Hepatocyte (in vitro differentiated cells): ENCODE results near the gene WASHC4. TPM values are rescaled to one million over a fixed set of nuclear protein-coding genes. Genes with fewer than 3 reads are reported as not detected.

Source experiments
- DNase-seq: peaks from one replicate; pipeline ENCODE4 v3.0.0-alpha.2; 2016; ENCODE audit warnings: low spot score
- H2AFZ ChIP-seq: fragments of 200-600 bp; sonication (generic); 2 replicates; pipeline ENCODE4 v1.6.0; 2016; ENCODE audit warnings: antibody characterized with exemption, mild to moderate bottlenecking
- H3K27ac ChIP-seq: fragments of 200-600 bp; sonication (generic); 2 replicates; pipeline ENCODE4 v1.5.1; 2016; ENCODE audit warnings: mild to moderate bottlenecking
- H3K27me3 ChIP-seq: fragments of 200-600 bp; sonication (generic); 2 replicates; pipeline ENCODE4 v1.6.1; 2016
- H3K36me3 ChIP-seq: fragments of 200-600 bp; sonication (generic); replicated peaks from 2 replicates; pipeline ENCODE4 v1.5.1; 2016; ENCODE audit warnings: low read depth; ENCODE audit not compliant: insufficient read depth
- H3K4me1 ChIP-seq: fragments of 200-600 bp; sonication (generic); 2 replicates; pipeline ENCODE4 v1.5.1; 2016; ENCODE audit warnings: mild to moderate bottlenecking, moderate library complexity; ENCODE audit not compliant: insufficient read depth
- H3K4me2 ChIP-seq: fragments of 200-600 bp; sonication (generic); 2 replicates; pipeline ENCODE4 v1.6.0; 2016
- H3K4me3 ChIP-seq: fragments of 200-600 bp; sonication (generic); 2 replicates; pipeline ENCODE4 v1.5.1; 2016; ENCODE audit warnings: mild to moderate bottlenecking
- H3K79me2 ChIP-seq: fragments of 200-600 bp; sonication (generic); 2 replicates; pipeline ENCODE4 v1.6.0; 2017; ENCODE audit warnings: mild to moderate bottlenecking
- H3K9me2 ChIP-seq: fragments of 200-600 bp; sonication (generic); replicated peaks from 2 replicates; pipeline ENCODE4 v1.6.0; 2017; ENCODE audit warnings: mild to moderate bottlenecking; ENCODE audit not compliant: insufficient read depth
- H3K9me3 ChIP-seq: fragments of 200-600 bp; sonication (generic); 2 replicates; pipeline ENCODE4 v1.5.1; 2016; ENCODE audit warnings: low read depth, mild to moderate bottlenecking
- H4K20me1 ChIP-seq: fragments of 200-600 bp; sonication (generic); 2 replicates; pipeline ENCODE4 v1.6.0; 2016; ENCODE audit warnings: mild to moderate bottlenecking; ENCODE audit not compliant: insufficient read depth, poor library complexity, severe bottlenecking
- CTCF ChIP-seq: fragments of 200-600 bp; sonication (generic); IDR thresholded peaks from 2 replicates; pipeline ENCODE4 v1.5.1; 2016; ENCODE audit warnings: antibody characterized with exemption, mild to moderate bottlenecking; ENCODE audit not compliant: poor library complexity
- EZH2 ChIP-seq: fragments of 200-600 bp; sonication (generic); IDR thresholded peaks from 2 replicates; pipeline ENCODE4 v1.6.1; 2016; ENCODE audit warnings: antibody characterized with exemption, mild to moderate bottlenecking, borderline replicate concordance
- EZH2phosphoT487 ChIP-seq: fragments of 200-600 bp; sonication (generic); IDR thresholded peaks from one replicate; pipeline ENCODE4 v1.6.1; 2018; ENCODE audit warnings: antibody characterized with exemption, mild to moderate bottlenecking, low read depth, moderate library complexity; ENCODE audit not compliant: unreplicated experiment, severe bottlenecking
- WGBS: methylation state at CpG from one replicate; pipeline ENCODE4 v1.1.6; 2016; ENCODE audit warnings: low lambda C conversion rate; ENCODE audit errors: missing lambda C conversion rate; 5-methylcytosine and 5-hydroxymethylcytosine counted together
- polyA plus RNA-seq: library from polyadenylated mRNA; unstranded; fragments of >200 nt; fragmentation: Nextera tagmentation; extraction: Ambion mirVana; gene quantifications from 2 replicates; pipeline ENCODE4 v1.2.1, GENCODE V29; 2016
- total RNA-seq: library from RNA; depleted of rRNA; stranded (reverse); fragments of >200 nt; gene quantifications from 2 replicates; pipeline ENCODE4 v1.2.3, GENCODE V29; 2014

WASHC4 gene
- total and polyA plus RNA-seq, 2 experiments from 2014 or later: 31.3 to 92.7 TPM

GRCh38 chr12:105083551-105084105, 23.9 kb upstream of the WASHC4 start:
- TF ChIP-seq CTCF (no peak), EZH2 (no peak), EZH2phosphoT487 (no peak)
- Histone ChIP-seq H3K4me2 (peak overlapping the region; percentile 89), H3K4me1 (no peaks in the 10 kb centered on the region), H2AFZ (peak overlapping the region; percentile 5), H3K4me3 (peak overlapping the region; percentile 50), H4K20me1 (no peaks in the 10 kb centered on the region), H3K9me2 (no peaks in the 10 kb centered on the region), H3K36me3 (no peaks in the 10 kb centered on the region), H3K27me3 (peaks cover 11% of the 10 kb centered on the region), H3K27ac (peak overlapping the region; percentile 2), H3K79me2 (peaks cover 10% of the 10 kb centered on the region), H3K9me3 (no peaks in the 10 kb centered on the region)
- 23% methylated on average over 18 of the region's 18 CpGs for WGBS
- DNase-seq: peak; percentile 57

GRCh38 chr12:105084251-105085250, 23.0 kb upstream of the WASHC4 start, which contains the start of gene ALDH1L2:
TSS of gene ALDH1L2 (minus strand) at chr12:105084458. CDS start at chr12:105084436, 22 bp downstream.
- 50% methylated on average over 40 of the region's 75 CpGs for WGBS
- H3K4me3 ChIP-seq: peak within 1 kb of the TSS; percentile 50

GRCh38 chr12:105085501-105085900, 22.0 kb upstream of the WASHC4 start:
- Histone ChIP-seq H3K27me3 (peaks cover 11% of the 10 kb centered on the region), H3K9me3 (no peaks in the 10 kb centered on the region), H3K4me3 (no peak overlapping the region), H3K9me2 (no peaks in the 10 kb centered on the region), H3K27ac (no peak overlapping the region), H3K79me2 (peaks cover 10% of the 10 kb centered on the region), H4K20me1 (no peaks in the 10 kb centered on the region), H3K36me3 (no peaks in the 10 kb centered on the region), H2AFZ (no peak overlapping the region), H3K4me1 (no peaks in the 10 kb centered on the region), H3K4me2 (no peak overlapping the region)
- WGBS: 94% methylated on average over 6 of the region's 6 CpGs
- TF ChIP-seq EZH2phosphoT487: no peak
- no peak for TF ChIP-seq EZH2
- TF ChIP-seq CTCF: no peak
- DNase-seq: no peak

More at GRCh38 chr12:105084251-105085250, 23.0 kb upstream of the WASHC4 start, which contains the start of gene ALDH1L2:
- H3K36me3 ChIP-seq: no peaks in the 10 kb centered on the region
- H3K9me3 ChIP-seq: no peaks in the 10 kb centered on the region
- no peaks in the 10 kb centered on the region for H3K4me1 ChIP-seq
- DNase-seq: peak; percentile 84
- TF ChIP-seq CTCF (no peak), EZH2 (no peak), EZH2phosphoT487 (no peak)
- H3K27me3 ChIP-seq: peaks cover 11% of the 10 kb centered on the region
- no peaks in the 10 kb centered on the region for H3K9me2 ChIP-seq
- peak within 1 kb of the TSS; percentile 5 for H2AFZ ChIP-seq
- H4K20me1 ChIP-seq: no peaks in the 10 kb centered on the region
- H3K79me2 ChIP-seq: peaks cover 10% of the 10 kb centered on the region
- H3K4me2 ChIP-seq: peak within 1 kb of the TSS; percentile 89
- H3K27ac ChIP-seq: peak within 1 kb of the TSS; percentile 2
